ENCODE results near the gene INSR. TPM values are rescaled to one million over a fixed set of nuclear protein-coding genes. Genes with fewer than 3 reads are reported as not detected.

INSR gene
- total RNA-seq, 1 donor from 2014 or later, result 27.3 TPM

DNA sequence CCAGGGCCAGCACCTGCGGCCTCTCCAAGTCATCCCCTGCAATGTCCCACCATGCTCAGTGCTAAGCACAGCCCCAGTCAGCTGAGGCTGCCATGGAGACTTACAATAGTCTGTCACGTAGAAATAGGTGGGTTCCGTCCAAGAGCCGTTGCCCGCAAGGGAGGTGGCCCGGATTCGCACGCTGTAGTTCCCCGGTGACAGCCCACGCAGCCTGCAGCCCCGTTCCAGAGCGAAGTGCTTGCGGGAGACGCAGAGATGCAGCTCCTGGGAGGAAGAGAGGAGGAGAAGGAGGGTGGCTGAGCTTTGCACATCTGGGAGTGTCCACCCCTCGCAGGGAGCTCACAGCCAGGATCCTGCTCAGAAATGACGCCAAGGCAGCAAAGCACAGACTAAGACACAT lies 162.2 kb downstream of the INSR start:
- Mint-ChIP-seq H3K9me3 (ENCODE audit: unreplicated experiment) (no peaks in the 10 kb centered on the region), H3K27ac (ENCODE audit: unreplicated experiment) (no peak overlapping the region), H3K4me1 (ENCODE audit: unreplicated experiment) (peaks cover 1% of the 10 kb centered on the region), H3K4me3 (ENCODE audit: unreplicated experiment) (no peak overlapping the region), H3K27me3 (ENCODE audit: unreplicated experiment) (no peaks in the 10 kb centered on the region), H3K36me3 (ENCODE audit: unreplicated experiment) (peaks cover 28% of the 10 kb centered on the region)
- no peak for DNase-seq (ENCODE audit: extremely low spot score, unreplicated experiment)
- TF ChIP-seq, protein P1, sequence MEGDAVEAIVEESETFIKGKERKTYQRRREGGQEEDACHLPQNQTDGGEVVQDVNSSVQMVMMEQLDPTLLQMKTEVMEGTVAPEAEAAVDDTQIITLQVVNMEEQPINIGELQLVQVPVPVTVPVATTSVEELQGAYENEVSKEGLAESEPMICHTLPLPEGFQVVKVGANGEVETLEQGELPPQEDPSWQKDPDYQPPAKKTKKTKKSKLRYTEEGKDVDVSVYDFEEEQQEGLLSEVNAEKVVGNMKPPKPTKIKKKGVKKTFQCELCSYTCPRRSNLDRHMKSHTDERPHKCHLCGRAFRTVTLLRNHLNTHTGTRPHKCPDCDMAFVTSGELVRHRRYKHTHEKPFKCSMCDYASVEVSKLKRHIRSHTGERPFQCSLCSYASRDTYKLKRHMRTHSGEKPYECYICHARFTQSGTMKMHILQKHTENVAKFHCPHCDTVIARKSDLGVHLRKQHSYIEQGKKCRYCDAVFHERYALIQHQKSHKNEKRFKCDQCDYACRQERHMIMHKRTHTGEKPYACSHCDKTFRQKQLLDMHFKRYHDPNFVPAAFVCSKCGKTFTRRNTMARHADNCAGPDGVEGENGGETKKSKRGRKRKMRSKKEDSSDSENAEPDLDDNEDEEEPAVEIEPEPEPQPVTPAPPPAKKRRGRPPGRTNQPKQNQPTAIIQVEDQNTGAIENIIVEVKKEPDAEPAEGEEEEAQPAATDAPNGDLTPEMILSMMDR (IDR thresholded peaks at IDR 0.05), result no peak

DNA sequence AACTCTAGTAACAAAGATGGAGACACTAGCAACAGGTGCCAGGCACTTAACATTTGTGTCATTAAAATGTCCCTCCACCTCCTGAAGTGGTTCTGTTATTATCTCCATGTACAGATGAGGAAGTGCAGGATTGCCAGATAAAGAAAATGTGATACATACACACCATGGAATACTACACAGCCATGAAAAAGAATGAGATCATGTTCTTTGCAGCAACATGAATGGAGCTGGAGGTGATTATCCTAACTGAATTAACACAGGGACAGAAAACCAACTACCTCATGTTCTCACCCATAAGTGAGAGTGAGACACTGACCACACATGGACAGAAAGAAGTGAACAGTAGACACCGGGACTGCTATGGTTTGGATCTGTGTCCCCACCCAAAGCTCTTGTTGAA lies 164.2 kb downstream of the INSR start:
- no peaks in the 10 kb centered on the region for H3K27me3 Mint-ChIP-seq (ENCODE audit: unreplicated experiment)
- H3K36me3 Mint-ChIP-seq (ENCODE audit: unreplicated experiment), result peaks cover 44% of the 10 kb centered on the region
- peaks cover 1% of the 10 kb centered on the region for H3K4me1 Mint-ChIP-seq (ENCODE audit: unreplicated experiment)
- peaks cover 4% of the 10 kb centered on the region for H3K9me3 Mint-ChIP-seq (ENCODE audit: unreplicated experiment)
- no peak overlapping the region for H3K27ac Mint-ChIP-seq (ENCODE audit: unreplicated experiment)
- no peak for DNase-seq (ENCODE audit: extremely low spot score, unreplicated experiment)
- TF ChIP-seq, protein P1 (IDR thresholded peaks at IDR 0.05), result no peak
- no peak overlapping the region for H3K4me3 Mint-ChIP-seq (ENCODE audit: unreplicated experiment)

- Mint-ChIP-seq H3K27ac (ENCODE audit: unreplicated experiment) (no peak overlapping the region), H3K4me1 (ENCODE audit: unreplicated experiment) (no peaks in the 10 kb centered on the region), H3K9me3 (ENCODE audit: unreplicated experiment) (peaks cover 8% of the 10 kb centered on the region), H3K4me3 (ENCODE audit: unreplicated experiment) (no peak overlapping the region), H3K27me3 (ENCODE audit: unreplicated experiment) (no peaks in the 10 kb centered on the region), H3K36me3 (ENCODE audit: unreplicated experiment) (peaks cover 61% of the 10 kb centered on the region)
- DNase-seq (ENCODE audit: extremely low spot score, unreplicated experiment), result no peak
- TF ChIP-seq, protein P1 (IDR thresholded peaks at IDR 0.05), result no peak
Observed at GRCh38 chr19:7126132-7126531, 168.1 kb downstream of the INSR start.

GRCh38 chr19:7125221-7125620 lies 169.0 kb downstream of the INSR start:
- H3K9me3 Mint-ChIP-seq (ENCODE audit: unreplicated experiment), result peaks cover 8% of the 10 kb centered on the region
- H3K27ac Mint-ChIP-seq (ENCODE audit: unreplicated experiment), result no peak overlapping the region
- H3K27me3 Mint-ChIP-seq (ENCODE audit: unreplicated experiment), result no peaks in the 10 kb centered on the region
- no peaks in the 10 kb centered on the region for H3K4me1 Mint-ChIP-seq (ENCODE audit: unreplicated experiment)
- H3K36me3 Mint-ChIP-seq (ENCODE audit: unreplicated experiment), result peaks cover 62% of the 10 kb centered on the region
- DNase-seq (ENCODE audit: extremely low spot score, unreplicated experiment), result no peak
- H3K4me3 Mint-ChIP-seq (ENCODE audit: unreplicated experiment), result no peak overlapping the region
- TF ChIP-seq, protein P1 (IDR thresholded peaks at IDR 0.05), result no peak

DNA sequence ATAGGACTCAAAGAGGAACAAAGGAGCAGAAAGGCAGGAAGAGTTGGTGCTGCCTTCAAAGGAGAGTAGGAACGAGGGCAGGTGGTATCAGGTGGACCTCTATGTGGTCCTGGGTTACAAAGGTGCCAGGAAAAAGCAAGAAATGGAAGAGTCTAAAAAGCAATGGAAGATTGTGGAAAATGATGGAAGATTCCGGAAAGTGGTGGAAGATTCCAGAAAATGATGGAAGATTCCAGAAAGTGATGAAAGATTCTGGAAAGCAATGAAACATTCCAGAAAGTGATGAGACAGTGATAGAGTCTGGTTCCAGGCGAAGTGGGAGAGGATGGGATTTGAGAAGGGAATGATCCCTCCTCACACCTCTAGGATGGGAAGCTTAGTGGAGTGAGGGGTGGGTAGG lies 169.4 kb downstream of the INSR start:
- H3K27ac Mint-ChIP-seq (ENCODE audit: unreplicated experiment), result no peak overlapping the region
- no peak overlapping the region for H3K4me3 Mint-ChIP-seq (ENCODE audit: unreplicated experiment)
- peaks cover 8% of the 10 kb centered on the region for H3K9me3 Mint-ChIP-seq (ENCODE audit: unreplicated experiment)
- no peak for DNase-seq (ENCODE audit: extremely low spot score, unreplicated experiment)
- TF ChIP-seq, protein P1 (IDR thresholded peaks at IDR 0.05), result no peak
- H3K36me3 Mint-ChIP-seq (ENCODE audit: unreplicated experiment), result peaks cover 62% of the 10 kb centered on the region
- H3K27me3 Mint-ChIP-seq (ENCODE audit: unreplicated experiment), result no peaks in the 10 kb centered on the region
- H3K4me1 Mint-ChIP-seq (ENCODE audit: unreplicated experiment), result no peaks in the 10 kb centered on the region

Measured in osteocyte (in vitro differentiated cells).